Activated CD8-positive, alpha-beta memory T cell treated with anti-CD3 and anti-CD28 coated beads for 24 hours (primary cell): ENCODE results near the gene PNKP.

Source experiments
- DNase-seq: peaks from one replicate; pipeline ENCODE4 v3.0.0-alpha.2; 2020

The PNKP gene

GRCh38 chr19:49814010-49814409, 53.4 kb downstream of the PNKP start:
- no peak for DNase-seq

GRCh38 chr19:49812997-49813861, 54.1 kb downstream of the PNKP start, which contains the start of gene FUZ:
FUZ (minus strand) TSS chr19:49813292; CDS start chr19:49813106, 186 bp downstream.
- peak; percentile 91 for DNase-seq

- DNase-seq, result no peak
Measured at GRCh38 chr19:49812452-49812996, 54.9 kb downstream of the PNKP start.

- no peak for DNase-seq
Measured at GRCh38 chr19:49811328-49811727, 56.0 kb downstream of the PNKP start.
